ENCODE data around the gene TAC4. TPM values are rescaled to one million over a fixed set of nuclear protein-coding genes. Genes with fewer than 3 reads are reported as not detected.

TAC4 gene
- total RNA-seq, 4 donors from 2014 or later: not detected

DNA sequence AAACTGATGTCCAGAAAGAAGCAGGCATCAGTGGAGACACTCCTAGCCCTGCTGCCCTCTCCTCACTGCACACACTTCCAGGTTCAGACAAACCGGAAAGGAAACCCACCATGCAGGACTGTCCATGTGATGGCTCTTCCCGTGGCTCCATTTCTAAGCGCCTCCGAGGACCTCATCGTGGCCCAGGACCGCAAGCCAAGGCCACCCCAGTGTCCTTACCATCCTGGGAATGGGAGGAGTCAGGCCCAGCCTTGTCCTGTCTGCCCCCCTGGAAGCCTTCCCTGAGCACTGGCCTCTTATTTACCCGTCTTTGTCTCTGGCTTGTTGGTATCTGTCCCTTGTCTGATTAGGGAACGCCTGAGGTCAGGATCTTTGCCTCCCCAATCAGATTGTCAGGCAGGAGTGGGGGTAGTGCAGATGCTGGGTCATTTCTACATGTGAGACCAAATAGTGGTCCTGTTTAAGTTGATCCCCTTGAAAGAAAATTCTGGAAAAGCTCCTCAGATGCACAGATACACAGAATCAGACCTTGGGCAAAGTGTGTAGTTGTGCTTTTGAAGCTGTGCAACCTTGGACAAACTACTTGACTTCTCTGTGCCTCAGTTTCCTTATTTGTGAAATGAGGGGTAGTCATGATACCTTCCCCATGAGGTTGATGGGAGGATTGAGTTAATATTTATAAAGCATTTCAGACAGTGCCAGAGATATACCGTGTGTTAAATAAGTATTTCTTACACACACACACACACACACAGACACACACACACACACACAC is 744 bp downstream of the TAC4 start:
- Histone ChIP-seq H3K4me3 (no peak overlapping the region), H3K27ac (no peak overlapping the region), H3K4me1 (peaks cover 0 to 38% (median 16%) of the 10 kb centered on the region in 4 donors), H3K27me3 (no peaks in the 10 kb centered on the region), H3K9me3 (no peaks in the 10 kb centered on the region), H3K36me3 (peaks cover 0 to 4% (median 0%) of the 10 kb centered on the region in 3 donors)
- TF ChIP-seq EP300 (IDR thresholded peaks at IDR 0.05): no peak
- WGBS, 2 donors: 76 to 80% methylated on average over 9 of the region's 9 CpGs
- DNase-seq (ENCODE audit: low spot score in 2 of 2): no peak

DNA sequence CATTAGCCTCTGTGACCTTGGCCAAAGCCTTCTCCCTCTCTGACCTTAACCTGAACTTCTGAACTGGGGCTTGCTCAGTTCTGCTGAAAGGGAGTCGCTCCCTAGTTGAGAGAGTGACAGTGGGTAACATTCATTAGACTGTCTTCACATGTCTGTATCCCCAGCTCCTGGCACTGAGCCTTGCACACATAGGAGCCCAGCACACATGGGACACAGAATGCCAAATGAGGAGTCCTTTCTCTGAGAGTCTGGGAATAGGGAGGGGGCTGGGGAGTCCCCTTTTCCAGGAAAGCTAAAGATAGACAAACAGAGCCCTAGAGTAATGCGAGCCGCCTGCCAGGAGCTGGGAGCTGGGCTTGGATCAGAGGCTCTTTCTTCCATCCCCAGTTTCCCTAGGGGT is 2.5 kb downstream of the TAC4 start:
- no peaks in the 10 kb centered on the region for H3K9me3 ChIP-seq
- peak overlapping the region in 2 of 4 donors; percentile 26 to 52 for H3K27ac ChIP-seq
- peaks cover 0 to 23% (median 8%) of the 10 kb centered on the region in 4 donors for H3K4me1 ChIP-seq
- DNase-seq (ENCODE audit: low spot score in 2 of 2): no peak
- peaks cover 0 to 4% (median 0%) of the 10 kb centered on the region in 3 donors for H3K36me3 ChIP-seq
- TF ChIP-seq POLR2A (IDR thresholded peaks at IDR 0.05) (no peak), EP300 (IDR thresholded peaks at IDR 0.05) (no peak)
- TF ChIP-seq, protein P1, sequence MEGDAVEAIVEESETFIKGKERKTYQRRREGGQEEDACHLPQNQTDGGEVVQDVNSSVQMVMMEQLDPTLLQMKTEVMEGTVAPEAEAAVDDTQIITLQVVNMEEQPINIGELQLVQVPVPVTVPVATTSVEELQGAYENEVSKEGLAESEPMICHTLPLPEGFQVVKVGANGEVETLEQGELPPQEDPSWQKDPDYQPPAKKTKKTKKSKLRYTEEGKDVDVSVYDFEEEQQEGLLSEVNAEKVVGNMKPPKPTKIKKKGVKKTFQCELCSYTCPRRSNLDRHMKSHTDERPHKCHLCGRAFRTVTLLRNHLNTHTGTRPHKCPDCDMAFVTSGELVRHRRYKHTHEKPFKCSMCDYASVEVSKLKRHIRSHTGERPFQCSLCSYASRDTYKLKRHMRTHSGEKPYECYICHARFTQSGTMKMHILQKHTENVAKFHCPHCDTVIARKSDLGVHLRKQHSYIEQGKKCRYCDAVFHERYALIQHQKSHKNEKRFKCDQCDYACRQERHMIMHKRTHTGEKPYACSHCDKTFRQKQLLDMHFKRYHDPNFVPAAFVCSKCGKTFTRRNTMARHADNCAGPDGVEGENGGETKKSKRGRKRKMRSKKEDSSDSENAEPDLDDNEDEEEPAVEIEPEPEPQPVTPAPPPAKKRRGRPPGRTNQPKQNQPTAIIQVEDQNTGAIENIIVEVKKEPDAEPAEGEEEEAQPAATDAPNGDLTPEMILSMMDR (IDR thresholded peaks at IDR 0.05): no peak
- WGBS, 2 donors: 19 to 40% methylated on average over 3 of the region's 3 CpGs
- no peaks in the 10 kb centered on the region for H3K27me3 ChIP-seq
- H3K4me3 ChIP-seq: no peak overlapping the region

DNA sequence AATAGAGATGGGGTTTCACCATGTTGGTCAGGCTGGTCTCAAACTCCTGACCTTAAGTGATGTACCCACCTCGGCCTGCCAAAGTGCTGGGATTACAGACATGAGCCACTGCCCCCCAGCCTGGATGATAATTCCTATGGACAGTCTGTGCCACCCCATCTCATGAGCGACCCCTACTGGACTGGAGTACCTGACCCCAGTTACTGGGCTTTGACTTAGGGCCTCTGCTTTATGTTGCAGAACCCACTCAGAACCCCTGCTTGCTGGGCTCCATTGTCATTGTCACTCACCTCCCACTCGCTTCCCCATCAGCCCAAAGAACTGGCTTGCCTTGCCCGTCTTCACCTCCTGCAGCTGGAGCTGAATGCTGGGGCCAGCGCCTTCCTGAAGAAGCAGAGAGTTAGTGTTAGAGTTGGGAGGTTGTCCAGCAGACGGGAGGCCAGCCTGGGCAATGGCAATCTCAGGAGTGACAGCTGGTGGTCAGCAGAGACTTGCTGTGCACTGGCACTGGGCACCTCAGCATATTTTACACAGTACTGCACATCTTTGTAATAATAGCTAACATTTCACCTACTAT is 4.0 kb downstream of the TAC4 start:
- H3K27me3 ChIP-seq: no peaks in the 10 kb centered on the region
- TF ChIP-seq, protein P1 (IDR thresholded peaks at IDR 0.05): peak in 1 of 5 experiments; percentile 15
- TF ChIP-seq POLR2A (IDR thresholded peaks at IDR 0.05) (no peak), EP300 (IDR thresholded peaks at IDR 0.05) (no peak)
- H3K27ac ChIP-seq: no peak overlapping the region
- peaks cover 0 to 29% (median 8%) of the 10 kb centered on the region in 4 donors for H3K4me1 ChIP-seq
- no peak overlapping the region for H3K4me3 ChIP-seq
- no peaks in the 10 kb centered on the region for H3K9me3 ChIP-seq
- WGBS, 2 donors: 76 to 89% methylated on average over 6 of the region's 6 CpGs
- H3K36me3 ChIP-seq: peaks cover 0 to 4% (median 0%) of the 10 kb centered on the region in 3 donors
- DNase-seq (ENCODE audit: low spot score in 2 of 2): no peak

DNA sequence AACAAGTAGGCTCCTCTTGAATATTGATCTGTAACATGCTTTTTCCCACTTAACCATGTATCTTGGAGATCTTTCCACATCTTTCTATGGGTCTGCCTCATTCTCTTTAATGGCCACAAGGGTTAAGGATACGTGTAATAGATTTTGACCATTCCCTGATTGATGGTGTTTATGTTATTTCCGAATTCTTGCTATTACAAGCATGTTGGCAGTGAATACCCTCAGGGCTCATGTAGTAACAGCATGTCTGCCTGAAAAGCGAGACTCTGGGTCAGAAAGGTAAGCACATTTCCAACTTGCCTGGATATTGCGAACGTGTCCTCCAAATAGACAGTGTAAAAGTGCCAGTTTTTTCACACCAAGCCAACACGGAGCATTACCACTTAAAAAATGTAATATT is 5.0 kb downstream of the TAC4 start:
- Histone ChIP-seq H3K27me3 (no peaks in the 10 kb centered on the region), H3K27ac (no peak overlapping the region), H3K4me1 (peaks cover 0 to 29% (median 8%) of the 10 kb centered on the region in 4 donors), H3K36me3 (peaks cover 0 to 4% (median 0%) of the 10 kb centered on the region in 3 donors), H3K4me3 (no peak overlapping the region), H3K9me3 (no peaks in the 10 kb centered on the region)
- TF ChIP-seq POLR2A (IDR thresholded peaks at IDR 0.05) (no peak), EP300 (IDR thresholded peaks at IDR 0.05) (no peak)
- TF ChIP-seq, protein P1 (IDR thresholded peaks at IDR 0.05): no peak
- no peak for DNase-seq (ENCODE audit: low spot score in 2 of 2)
- 66 to 67% methylated on average over 6 of the region's 6 CpGs for WGBS, 2 donors

DNA sequence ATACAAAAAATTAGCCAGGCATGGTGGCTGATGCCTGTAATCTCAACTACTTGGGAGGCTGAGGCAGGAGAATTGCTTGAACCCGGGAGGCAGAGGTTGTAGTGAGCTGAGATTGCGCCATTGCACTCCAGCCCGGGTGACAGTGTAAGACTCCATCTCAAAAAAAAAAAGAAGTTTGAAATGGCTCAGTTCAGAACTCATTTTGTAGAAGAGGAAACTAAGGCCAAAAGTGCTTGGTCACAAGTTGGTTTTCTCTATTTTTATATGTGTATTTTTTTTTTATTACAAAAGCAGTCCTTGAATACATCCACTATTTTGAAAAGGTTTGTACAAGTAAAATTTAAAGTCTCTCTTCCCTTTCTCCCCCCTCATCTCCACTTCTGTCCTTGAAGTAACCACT is 5.5 kb downstream of the TAC4 start:
- Histone ChIP-seq H3K27me3 (no peaks in the 10 kb centered on the region), H3K27ac (no peak overlapping the region), H3K4me3 (no peak overlapping the region), H3K36me3 (peaks cover 0 to 4% (median 0%) of the 10 kb centered on the region in 3 donors), H3K9me3 (no peaks in the 10 kb centered on the region), H3K4me1 (peaks cover 0 to 29% (median 8%) of the 10 kb centered on the region in 4 donors)
- WGBS, 2 donors: 74 to 81% methylated on average over 3 of the region's 3 CpGs
- TF ChIP-seq EP300 (IDR thresholded peaks at IDR 0.05) (no peak), POLR2A (IDR thresholded peaks at IDR 0.05) (no peak)
- TF ChIP-seq, protein P1 (IDR thresholded peaks at IDR 0.05): no peak
- DNase-seq (ENCODE audit: low spot score in 2 of 2): no peak

All from tibial nerve (tissue), 4 donors.